ENCODE results near the gene PITX2. TPM values are rescaled to one million over a fixed set of nuclear protein-coding genes. Genes with fewer than 3 reads are reported as not detected.
A peak's percentile ranks its signal among the peaks of the same experiment; 100 is the strongest.

PITX2 gene
- total and polyA plus RNA-seq, 2 of the 13 experiments (the other 11 are each of a cell fraction or from before 2014, with no cell fraction given), result not detected

DNA sequence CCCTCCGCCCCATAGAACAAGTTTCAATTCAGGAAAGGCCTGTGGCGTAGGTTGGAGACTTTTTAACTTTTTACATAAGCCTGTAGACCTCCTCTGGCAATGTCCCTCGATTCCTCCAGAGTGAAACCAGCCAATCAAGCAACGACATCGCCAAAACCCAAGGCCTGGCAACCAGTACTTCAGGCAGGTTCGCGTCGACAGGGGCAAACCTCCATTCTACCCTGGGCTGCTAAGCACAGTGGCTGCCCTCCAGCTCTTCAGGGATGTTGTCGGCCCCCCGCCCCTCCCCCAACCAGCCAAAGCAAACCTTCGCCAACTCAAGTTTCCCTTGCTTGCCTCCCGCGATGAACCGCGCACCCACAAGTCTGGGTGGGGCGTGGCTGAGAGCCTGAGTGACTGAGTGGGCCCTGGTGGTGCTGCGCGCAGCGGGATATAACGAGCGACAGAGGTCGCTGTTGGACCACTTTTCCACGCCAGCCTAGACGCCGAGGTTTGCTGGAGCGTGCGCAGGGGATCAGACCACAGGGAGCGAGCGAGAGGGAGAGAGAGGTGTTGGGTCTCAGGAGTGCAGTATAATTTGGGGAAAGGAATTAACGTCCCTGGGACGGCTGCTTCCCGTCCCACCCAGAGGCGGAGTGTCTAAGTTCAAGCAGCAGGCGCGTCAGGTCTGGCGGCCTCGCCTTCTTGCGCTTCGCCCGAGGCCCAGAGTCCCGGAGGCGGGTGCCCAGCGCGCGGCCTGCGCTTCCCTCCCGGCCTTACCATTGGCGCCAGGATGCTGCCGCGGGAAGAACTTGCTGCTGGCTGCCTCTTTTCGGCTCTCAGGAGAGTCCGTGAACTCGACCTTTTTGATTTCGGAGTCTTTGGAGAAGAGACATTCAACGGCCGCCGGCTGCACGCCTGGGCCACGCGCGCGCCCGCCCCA lies 9.0 kb upstream of the PITX2 start (continued):
- TF ChIP-seq, protein P1, sequence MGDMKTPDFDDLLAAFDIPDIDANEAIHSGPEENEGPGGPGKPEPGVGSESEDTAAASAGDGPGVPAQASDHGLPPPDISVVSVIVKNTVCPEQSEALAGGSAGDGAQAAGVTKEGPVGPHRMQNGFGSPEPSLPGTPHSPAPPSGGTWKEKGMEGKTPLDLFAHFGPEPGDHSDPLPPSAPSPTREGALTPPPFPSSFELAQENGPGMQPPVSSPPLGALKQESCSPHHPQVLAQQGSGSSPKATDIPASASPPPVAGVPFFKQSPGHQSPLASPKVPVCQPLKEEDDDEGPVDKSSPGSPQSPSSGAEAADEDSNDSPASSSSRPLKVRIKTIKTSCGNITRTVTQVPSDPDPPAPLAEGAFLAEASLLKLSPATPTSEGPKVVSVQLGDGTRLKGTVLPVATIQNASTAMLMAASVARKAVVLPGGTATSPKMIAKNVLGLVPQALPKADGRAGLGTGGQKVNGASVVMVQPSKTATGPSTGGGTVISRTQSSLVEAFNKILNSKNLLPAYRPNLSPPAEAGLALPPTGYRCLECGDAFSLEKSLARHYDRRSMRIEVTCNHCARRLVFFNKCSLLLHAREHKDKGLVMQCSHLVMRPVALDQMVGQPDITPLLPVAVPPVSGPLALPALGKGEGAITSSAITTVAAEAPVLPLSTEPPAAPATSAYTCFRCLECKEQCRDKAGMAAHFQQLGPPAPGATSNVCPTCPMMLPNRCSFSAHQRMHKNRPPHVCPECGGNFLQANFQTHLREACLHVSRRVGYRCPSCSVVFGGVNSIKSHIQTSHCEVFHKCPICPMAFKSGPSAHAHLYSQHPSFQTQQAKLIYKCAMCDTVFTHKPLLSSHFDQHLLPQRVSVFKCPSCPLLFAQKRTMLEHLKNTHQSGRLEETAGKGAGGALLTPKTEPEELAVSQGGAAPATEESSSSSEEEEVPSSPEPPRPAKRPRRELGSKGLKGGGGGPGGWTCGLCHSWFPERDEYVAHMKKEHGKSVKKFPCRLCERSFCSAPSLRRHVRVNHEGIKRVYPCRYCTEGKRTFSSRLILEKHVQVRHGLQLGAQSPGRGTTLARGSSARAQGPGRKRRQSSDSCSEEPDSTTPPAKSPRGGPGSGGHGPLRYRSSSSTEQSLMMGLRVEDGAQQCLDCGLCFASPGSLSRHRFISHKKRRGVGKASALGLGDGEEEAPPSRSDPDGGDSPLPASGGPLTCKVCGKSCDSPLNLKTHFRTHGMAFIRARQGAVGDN (CRISPR knock-in tag; IDR thresholded peaks at IDR 0.05), result peak; percentile 48
- TF ChIP-seq, protein P2, sequence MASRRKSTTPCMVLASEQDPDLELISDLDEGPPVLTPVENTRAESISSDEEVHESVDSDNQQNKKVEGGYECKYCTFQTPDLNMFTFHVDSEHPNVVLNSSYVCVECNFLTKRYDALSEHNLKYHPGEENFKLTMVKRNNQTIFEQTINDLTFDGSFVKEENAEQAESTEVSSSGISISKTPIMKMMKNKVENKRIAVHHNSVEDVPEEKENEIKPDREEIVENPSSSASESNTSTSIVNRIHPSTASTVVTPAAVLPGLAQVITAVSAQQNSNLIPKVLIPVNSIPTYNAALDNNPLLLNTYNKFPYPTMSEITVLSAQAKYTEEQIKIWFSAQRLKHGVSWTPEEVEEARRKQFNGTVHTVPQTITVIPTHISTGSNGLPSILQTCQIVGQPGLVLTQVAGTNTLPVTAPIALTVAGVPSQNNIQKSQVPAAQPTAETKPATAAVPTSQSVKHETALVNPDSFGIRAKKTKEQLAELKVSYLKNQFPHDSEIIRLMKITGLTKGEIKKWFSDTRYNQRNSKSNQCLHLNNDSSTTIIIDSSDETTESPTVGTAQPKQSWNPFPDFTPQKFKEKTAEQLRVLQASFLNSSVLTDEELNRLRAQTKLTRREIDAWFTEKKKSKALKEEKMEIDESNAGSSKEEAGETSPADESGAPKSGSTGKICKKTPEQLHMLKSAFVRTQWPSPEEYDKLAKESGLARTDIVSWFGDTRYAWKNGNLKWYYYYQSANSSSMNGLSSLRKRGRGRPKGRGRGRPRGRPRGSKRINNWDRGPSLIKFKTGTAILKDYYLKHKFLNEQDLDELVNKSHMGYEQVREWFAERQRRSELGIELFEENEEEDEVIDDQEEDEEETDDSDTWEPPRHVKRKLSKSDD (CRISPR knock-in tag; IDR thresholded peaks at IDR 0.05; ENCODE audit: low read depth), result 0 out of 2 replicates have a peak, but pooled peaks have one; percentile 34
- TF ChIP-seq ZSCAN31 (CRISPR knock-in tag; IDR thresholded peaks at IDR 0.05; ENCODE audit: low read depth) (no peak), SPEN (CRISPR knock-in tag; IDR thresholded peaks at IDR 0.05; ENCODE audit: low read depth) (0 out of 2 replicates have a peak, but pooled peaks have one; percentile 53), YEATS4 (CRISPR knock-in tag; IDR thresholded peaks at IDR 0.05; ENCODE audit: borderline replicate concordance) (0 out of 2 replicates have a peak, but pooled peaks have one; percentile 16), BCL6 (CRISPR knock-in tag; IDR thresholded peaks at IDR 0.05) (no peak), ZNF709 (CRISPR knock-in tag; IDR thresholded peaks at IDR 0.05) (0 out of 2 replicates have a peak, but pooled peaks have one; percentile 27)
- TF ChIP-seq, protein P3, sequence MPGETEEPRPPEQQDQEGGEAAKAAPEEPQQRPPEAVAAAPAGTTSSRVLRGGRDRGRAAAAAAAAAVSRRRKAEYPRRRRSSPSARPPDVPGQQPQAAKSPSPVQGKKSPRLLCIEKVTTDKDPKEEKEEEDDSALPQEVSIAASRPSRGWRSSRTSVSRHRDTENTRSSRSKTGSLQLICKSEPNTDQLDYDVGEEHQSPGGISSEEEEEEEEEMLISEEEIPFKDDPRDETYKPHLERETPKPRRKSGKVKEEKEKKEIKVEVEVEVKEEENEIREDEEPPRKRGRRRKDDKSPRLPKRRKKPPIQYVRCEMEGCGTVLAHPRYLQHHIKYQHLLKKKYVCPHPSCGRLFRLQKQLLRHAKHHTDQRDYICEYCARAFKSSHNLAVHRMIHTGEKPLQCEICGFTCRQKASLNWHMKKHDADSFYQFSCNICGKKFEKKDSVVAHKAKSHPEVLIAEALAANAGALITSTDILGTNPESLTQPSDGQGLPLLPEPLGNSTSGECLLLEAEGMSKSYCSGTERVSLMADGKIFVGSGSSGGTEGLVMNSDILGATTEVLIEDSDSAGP (CRISPR knock-in tag; IDR thresholded peaks at IDR 0.05; ENCODE audit: borderline replicate concordance), result 0 out of 2 replicates have a peak, but pooled peaks have one; percentile 16
- TF ChIP-seq, protein P4, sequence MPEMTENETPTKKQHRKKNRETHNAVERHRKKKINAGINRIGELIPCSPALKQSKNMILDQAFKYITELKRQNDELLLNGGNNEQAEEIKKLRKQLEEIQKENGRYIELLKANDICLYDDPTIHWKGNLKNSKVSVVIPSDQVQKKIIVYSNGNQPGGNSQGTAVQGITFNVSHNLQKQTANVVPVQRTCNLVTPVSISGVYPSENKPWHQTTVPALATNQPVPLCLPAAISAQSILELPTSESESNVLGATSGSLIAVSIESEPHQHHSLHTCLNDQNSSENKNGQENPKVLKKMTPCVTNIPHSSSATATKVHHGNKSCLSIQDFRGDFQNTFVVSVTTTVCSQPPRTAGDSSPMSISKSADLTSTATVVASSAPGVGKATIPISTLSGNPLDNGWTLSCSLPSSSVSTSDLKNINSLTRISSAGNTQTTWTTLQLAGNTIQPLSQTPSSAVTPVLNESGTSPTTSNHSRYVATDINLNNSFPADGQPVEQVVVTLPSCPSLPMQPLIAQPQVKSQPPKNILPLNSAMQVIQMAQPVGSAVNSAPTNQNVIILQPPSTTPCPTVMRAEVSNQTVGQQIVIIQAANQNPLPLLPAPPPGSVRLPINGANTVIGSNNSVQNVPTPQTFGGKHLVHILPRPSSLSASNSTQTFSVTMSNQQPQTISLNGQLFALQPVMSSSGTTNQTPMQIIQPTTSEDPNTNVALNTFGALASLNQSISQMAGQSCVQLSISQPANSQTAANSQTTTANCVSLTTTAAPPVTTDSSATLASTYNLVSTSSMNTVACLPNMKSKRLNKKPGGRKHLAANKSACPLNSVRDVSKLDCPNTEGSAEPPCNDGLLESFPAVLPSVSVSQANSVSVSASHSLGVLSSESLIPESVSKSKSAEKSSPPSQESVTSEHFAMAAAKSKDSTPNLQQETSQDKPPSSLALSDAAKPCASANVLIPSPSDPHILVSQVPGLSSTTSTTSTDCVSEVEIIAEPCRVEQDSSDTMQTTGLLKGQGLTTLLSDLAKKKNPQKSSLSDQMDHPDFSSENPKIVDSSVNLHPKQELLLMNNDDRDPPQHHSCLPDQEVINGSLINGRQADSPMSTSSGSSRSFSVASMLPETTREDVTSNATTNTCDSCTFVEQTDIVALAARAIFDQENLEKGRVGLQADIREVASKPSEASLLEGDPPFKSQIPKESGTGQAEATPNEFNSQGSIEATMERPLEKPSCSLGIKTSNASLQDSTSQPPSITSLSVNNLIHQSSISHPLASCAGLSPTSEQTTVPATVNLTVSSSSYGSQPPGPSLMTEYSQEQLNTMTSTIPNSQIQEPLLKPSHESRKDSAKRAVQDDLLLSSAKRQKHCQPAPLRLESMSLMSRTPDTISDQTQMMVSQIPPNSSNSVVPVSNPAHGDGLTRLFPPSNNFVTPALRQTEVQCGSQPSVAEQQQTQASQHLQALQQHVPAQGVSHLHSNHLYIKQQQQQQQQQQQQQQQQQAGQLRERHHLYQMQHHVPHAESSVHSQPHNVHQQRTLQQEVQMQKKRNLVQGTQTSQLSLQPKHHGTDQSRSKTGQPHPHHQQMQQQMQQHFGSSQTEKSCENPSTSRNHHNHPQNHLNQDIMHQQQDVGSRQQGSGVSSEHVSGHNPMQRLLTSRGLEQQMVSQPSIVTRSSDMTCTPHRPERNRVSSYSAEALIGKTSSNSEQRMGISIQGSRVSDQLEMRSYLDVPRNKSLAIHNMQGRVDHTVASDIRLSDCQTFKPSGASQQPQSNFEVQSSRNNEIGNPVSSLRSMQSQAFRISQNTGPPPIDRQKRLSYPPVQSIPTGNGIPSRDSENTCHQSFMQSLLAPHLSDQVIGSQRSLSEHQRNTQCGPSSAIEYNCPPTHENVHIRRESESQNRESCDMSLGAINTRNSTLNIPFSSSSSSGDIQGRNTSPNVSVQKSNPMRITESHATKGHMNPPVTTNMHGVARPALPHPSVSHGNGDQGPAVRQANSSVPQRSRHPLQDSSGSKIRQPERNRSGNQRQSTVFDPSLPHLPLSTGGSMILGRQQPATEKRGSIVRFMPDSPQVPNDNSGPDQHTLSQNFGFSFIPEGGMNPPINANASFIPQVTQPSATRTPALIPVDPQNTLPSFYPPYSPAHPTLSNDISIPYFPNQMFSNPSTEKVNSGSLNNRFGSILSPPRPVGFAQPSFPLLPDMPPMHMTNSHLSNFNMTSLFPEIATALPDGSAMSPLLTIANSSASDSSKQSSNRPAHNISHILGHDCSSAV (CRISPR knock-in tag; IDR thresholded peaks at IDR 0.05; ENCODE audit: borderline replicate concordance), result no peak
